ENCODE measurements around the gene SLC25A33.

Gene SLC25A33

GRCh38 chr1:9602794-9603167, 63.5 kb downstream of the SLC25A33 start:
- H3K4me1 ChIP-seq (ENCODE audit: control insufficient read depth, insufficient read depth, low read length, poor library complexity, severe bottlenecking), result no peaks in the 10 kb centered on the region
- H3K36me3 ChIP-seq (ENCODE audit: control insufficient read depth, insufficient read depth, low read length), result peaks cover 66% of the 10 kb centered on the region
- no peak overlapping the region for H3K27ac ChIP-seq (ENCODE audit: low read depth, low read length, severe bottlenecking)
- WGBS, 2 experiments (ENCODE audit: insufficient coverage in 2 of 2), result 93 to 99% methylated on average over 8 to 9 of the region's 9 CpGs
- no peak overlapping the region for H3K4me3 ChIP-seq (ENCODE audit: extremely low read depth, insufficient read depth, low read length, poor library complexity, severe bottlenecking)
- H3K9me3 ChIP-seq (ENCODE audit: control insufficient read depth, low read length), result no peaks in the 10 kb centered on the region

GRCh38 chr1:9603307-9603706, 64.0 kb downstream of the SLC25A33 start:
- Histone ChIP-seq H3K9me3 (ENCODE audit: control insufficient read depth, low read length) (no peaks in the 10 kb centered on the region), H3K4me3 (ENCODE audit: extremely low read depth, insufficient read depth, low read length, poor library complexity, severe bottlenecking) (no peak overlapping the region), H3K36me3 (ENCODE audit: control insufficient read depth, insufficient read depth, low read length) (peaks cover 62% of the 10 kb centered on the region), H3K4me1 (ENCODE audit: control insufficient read depth, insufficient read depth, low read length, poor library complexity, severe bottlenecking) (no peaks in the 10 kb centered on the region), H3K27ac (ENCODE audit: low read depth, low read length, severe bottlenecking) (no peak overlapping the region)
- 94 to 99% methylated on average over 11 to 14 of the region's 14 CpGs for WGBS, 2 experiments (ENCODE audit: insufficient coverage in 2 of 2)

- peaks cover 58% of the 10 kb centered on the region for H3K36me3 ChIP-seq (ENCODE audit: control insufficient read depth, insufficient read depth, low read length)
- whole genome bisulfite sequencing, 2 experiments (ENCODE audit: insufficient coverage in 2 of 2), result 95 to 96% methylated on average over 25 to 37 of the region's 42 CpGs
- H3K4me3 ChIP-seq (ENCODE audit: extremely low read depth, insufficient read depth, low read length, poor library complexity, severe bottlenecking), result no peak overlapping the region
Measured at GRCh38 chr1:9603766-9604753, 64.8 kb downstream of the SLC25A33 start.

GRCh38 chr1:9604836-9605235, 65.6 kb downstream of the SLC25A33 start:
- H3K36me3 ChIP-seq (ENCODE audit: control insufficient read depth, insufficient read depth, low read length), result peaks cover 55% of the 10 kb centered on the region
- H3K9me3 ChIP-seq (ENCODE audit: control insufficient read depth, low read length), result no peaks in the 10 kb centered on the region
- 94 to 95% methylated on average over 11 to 15 of the region's 15 CpGs for WGBS, 2 experiments (ENCODE audit: insufficient coverage in 2 of 2)
- H3K4me3 ChIP-seq (ENCODE audit: extremely low read depth, insufficient read depth, low read length, poor library complexity, severe bottlenecking), result no peak overlapping the region
- H3K4me1 ChIP-seq (ENCODE audit: control insufficient read depth, insufficient read depth, low read length, poor library complexity, severe bottlenecking), result no peaks in the 10 kb centered on the region
- no peak overlapping the region for H3K27ac ChIP-seq (ENCODE audit: low read depth, low read length, severe bottlenecking)

More at GRCh38 chr1:9603766-9604753, 64.8 kb downstream of the SLC25A33 start:
- H3K9me3 ChIP-seq (ENCODE audit: control insufficient read depth, low read length), result no peaks in the 10 kb centered on the region
- H3K4me1 ChIP-seq (ENCODE audit: control insufficient read depth, insufficient read depth, low read length, poor library complexity, severe bottlenecking), result no peaks in the 10 kb centered on the region
- H3K27ac ChIP-seq (ENCODE audit: low read depth, low read length, severe bottlenecking), result no peak overlapping the region

- WGBS, 2 experiments (ENCODE audit: insufficient coverage in 2 of 2), result 97% methylated on average over 9 to 13 of the region's 14 CpGs
- Histone ChIP-seq H3K4me1 (ENCODE audit: control insufficient read depth, insufficient read depth, low read length, poor library complexity, severe bottlenecking) (no peaks in the 10 kb centered on the region), H3K36me3 (ENCODE audit: control insufficient read depth, insufficient read depth, low read length) (peaks cover 53% of the 10 kb centered on the region), H3K4me3 (ENCODE audit: extremely low read depth, insufficient read depth, low read length, poor library complexity, severe bottlenecking) (no peak overlapping the region), H3K9me3 (ENCODE audit: control insufficient read depth, low read length) (no peaks in the 10 kb centered on the region), H3K27ac (ENCODE audit: low read depth, low read length, severe bottlenecking) (no peak overlapping the region)
Measured at GRCh38 chr1:9605946-9606455, 66.7 kb downstream of the SLC25A33 start.

GRCh38 chr1:9606458-9606857, 67.2 kb downstream of the SLC25A33 start:
- no peaks in the 10 kb centered on the region for H3K9me3 ChIP-seq (ENCODE audit: control insufficient read depth, low read length)
- H3K36me3 ChIP-seq (ENCODE audit: control insufficient read depth, insufficient read depth, low read length), result peaks cover 52% of the 10 kb centered on the region
- H3K4me1 ChIP-seq (ENCODE audit: control insufficient read depth, insufficient read depth, low read length, poor library complexity, severe bottlenecking), result no peaks in the 10 kb centered on the region
- H3K27ac ChIP-seq (ENCODE audit: low read depth, low read length, severe bottlenecking), result no peak overlapping the region
- no peak overlapping the region for H3K4me3 ChIP-seq (ENCODE audit: extremely low read depth, insufficient read depth, low read length, poor library complexity, severe bottlenecking)
- 95 to 97% methylated on average over 18 to 20 of the region's 21 CpGs for WGBS, 2 experiments (ENCODE audit: insufficient coverage in 2 of 2)

GRCh38 chr1:9606948-9607347, 67.7 kb downstream of the SLC25A33 start:
- WGBS, 2 experiments (ENCODE audit: insufficient coverage in 2 of 2), result 90 to 93% methylated on average over 10 of the region's 10 CpGs
- Histone ChIP-seq H3K36me3 (ENCODE audit: control insufficient read depth, insufficient read depth, low read length) (peaks cover 52% of the 10 kb centered on the region), H3K4me3 (ENCODE audit: extremely low read depth, insufficient read depth, low read length, poor library complexity, severe bottlenecking) (no peak overlapping the region), H3K9me3 (ENCODE audit: control insufficient read depth, low read length) (no peaks in the 10 kb centered on the region), H3K27ac (ENCODE audit: low read depth, low read length, severe bottlenecking) (no peak overlapping the region), H3K4me1 (ENCODE audit: control insufficient read depth, insufficient read depth, low read length, poor library complexity, severe bottlenecking) (no peaks in the 10 kb centered on the region)

GRCh38 chr1:9607352-9607751, 68.1 kb downstream of the SLC25A33 start:
- Histone ChIP-seq H3K4me1 (ENCODE audit: control insufficient read depth, insufficient read depth, low read length, poor library complexity, severe bottlenecking) (no peaks in the 10 kb centered on the region), H3K4me3 (ENCODE audit: extremely low read depth, insufficient read depth, low read length, poor library complexity, severe bottlenecking) (no peak overlapping the region)
- 90 to 93% methylated on average over 9 to 19 of the region's 19 CpGs for WGBS, 2 experiments (ENCODE audit: insufficient coverage in 2 of 2)

GRCh38 chr1:9609998-9610397, 70.7 kb downstream of the SLC25A33 start:
- Histone ChIP-seq H3K4me1 (ENCODE audit: control insufficient read depth, insufficient read depth, low read length, poor library complexity, severe bottlenecking) (no peaks in the 10 kb centered on the region), H3K9me3 (ENCODE audit: control insufficient read depth, low read length) (no peaks in the 10 kb centered on the region), H3K36me3 (ENCODE audit: control insufficient read depth, insufficient read depth, low read length) (peaks cover 56% of the 10 kb centered on the region), H3K4me3 (ENCODE audit: extremely low read depth, insufficient read depth, low read length, poor library complexity, severe bottlenecking) (no peak overlapping the region), H3K27ac (ENCODE audit: low read depth, low read length, severe bottlenecking) (no peak overlapping the region)
- WGBS, 2 experiments (ENCODE audit: insufficient coverage in 2 of 2), result 94 to 100% methylated on average over 4 to 5 of the region's 5 CpGs

More at GRCh38 chr1:9607352-9607751, 68.1 kb downstream of the SLC25A33 start:
- H3K27ac ChIP-seq (ENCODE audit: low read depth, low read length, severe bottlenecking), result no peak overlapping the region
- H3K9me3 ChIP-seq (ENCODE audit: control insufficient read depth, low read length), result no peaks in the 10 kb centered on the region
- H3K36me3 ChIP-seq (ENCODE audit: control insufficient read depth, insufficient read depth, low read length), result peaks cover 52% of the 10 kb centered on the region

GRCh38 chr1:9610548-9610947, 71.3 kb downstream of the SLC25A33 start:
- WGBS, 2 experiments (ENCODE audit: insufficient coverage in 2 of 2), result 92% methylated on average over 20 to 25 of the region's 25 CpGs
- H3K36me3 ChIP-seq (ENCODE audit: control insufficient read depth, insufficient read depth, low read length), result peaks cover 54% of the 10 kb centered on the region
- H3K27ac ChIP-seq (ENCODE audit: low read depth, low read length, severe bottlenecking), result no peak overlapping the region
- H3K4me1 ChIP-seq (ENCODE audit: control insufficient read depth, insufficient read depth, low read length, poor library complexity, severe bottlenecking), result no peaks in the 10 kb centered on the region
- H3K9me3 ChIP-seq (ENCODE audit: control insufficient read depth, low read length), result no peaks in the 10 kb centered on the region
- H3K4me3 ChIP-seq (ENCODE audit: extremely low read depth, insufficient read depth, low read length, poor library complexity, severe bottlenecking), result no peak overlapping the region

GRCh38 chr1:9611716-9612115, 72.5 kb downstream of the SLC25A33 start:
- Histone ChIP-seq H3K36me3 (ENCODE audit: control insufficient read depth, insufficient read depth, low read length) (peaks cover 47% of the 10 kb centered on the region), H3K4me3 (ENCODE audit: extremely low read depth, insufficient read depth, low read length, poor library complexity, severe bottlenecking) (no peak overlapping the region), H3K27ac (ENCODE audit: low read depth, low read length, severe bottlenecking) (no peak overlapping the region), H3K4me1 (ENCODE audit: control insufficient read depth, insufficient read depth, low read length, poor library complexity, severe bottlenecking) (no peaks in the 10 kb centered on the region), H3K9me3 (ENCODE audit: control insufficient read depth, low read length) (no peaks in the 10 kb centered on the region)
- 75 to 94% methylated on average over 4 of the region's 13 CpGs for WGBS, 2 experiments (ENCODE audit: insufficient coverage in 2 of 2)

All from mesodermal cell (in vitro differentiated cells).